Stimulated activated CD8-positive, alpha-beta memory T cell treated with anti-CD3 and anti-CD28 coated beads, Interleukin-7, amount 100 ng/mL, for 4 hours (primary cell): ENCODE data around the gene SMIM45.

ENCODE experiments used
- DNase-seq, 2 donors: peaks; one replicate each; pipeline ENCODE4 v3.0.0-alpha.2; 2020; ENCODE audit warnings: low read depth in 2 of 2

SMIM45 gene

GRCh38 chr22:41970601-41971000, 18.7 kb downstream of the SMIM45 start:
- no peak for DNase-seq

GRCh38 chr22:41971431-41971830, 19.5 kb downstream of the SMIM45 start:
- DNase-seq = no peak

GRCh38 chr22:41974691-41975290, 22.8 kb downstream of the SMIM45 start:
- no peak for DNase-seq

- no peak for DNase-seq
These were observed 23.5 kb downstream of the SMIM45 start for GRCh38 chr22:41975299-41976069.

- peak in 1 of 2 donors; percentile 34 for DNase-seq
These were observed 24.3 kb downstream of the SMIM45 start for GRCh38 chr22:41976070-41976901.

GRCh38 chr22:41976961-41977566, 25.1 kb downstream of the SMIM45 start:
- no peak for DNase-seq

- DNase-seq = no peak
These were observed 26.8 kb downstream of the SMIM45 start for GRCh38 chr22:41978732-41979131.

- no peak for DNase-seq
These were observed 27.7 kb downstream of the SMIM45 start for GRCh38 chr22:41979423-41980250.

GRCh38 chr22:41982865-41983264, 30.9 kb downstream of the SMIM45 start:
- no peak for DNase-seq

GRCh38 chr22:41983513-41984405, 31.8 kb downstream of the SMIM45 start:
- no peak for DNase-seq

- DNase-seq = no peak
These were observed 35.3 kb downstream of the SMIM45 start for GRCh38 chr22:41987276-41987675.

GRCh38 chr22:41989246-41989645, 37.3 kb downstream of the SMIM45 start:
- DNase-seq = no peak

- no peak for DNase-seq
These were observed 39.2 kb downstream of the SMIM45 start for GRCh38 chr22:41991111-41991510.

GRCh38 chr22:41992496-41992895, 40.5 kb downstream of the SMIM45 start:
- DNase-seq = no peak

GRCh38 chr22:41995211-41995610, 43.3 kb downstream of the SMIM45 start:
- DNase-seq = no peak

- no peak for DNase-seq
These were observed 44.9 kb downstream of the SMIM45 start for GRCh38 chr22:41996826-41997225.

GRCh38 chr22:41998361-41999261, 46.7 kb downstream of the SMIM45 start, which contains the start of gene WBP2NL:
Gene WBP2NL, plus strand, starts transcription at chr22:41998788. Its CDS starts 31 bp downstream, at chr22:41998819.
- DNase-seq = peak; percentile 85 to 86

GRCh38 chr22:42000466-42000865, 48.5 kb downstream of the SMIM45 start:
- no peak for DNase-seq

- DNase-seq = no peak
These were observed 49.2 kb downstream of the SMIM45 start for GRCh38 chr22:42001121-42001520.
